Peyer's patch (tissue), 4 donors: ENCODE data around the gene EPB41L4A. TPM values are rescaled to one million over a fixed set of nuclear protein-coding genes. Genes with fewer than 3 reads are reported as not detected.

Source experiments
- DNase-seq, 3 donors: peaks; one replicate each; pipeline ENCODE4 v3.0.0-alpha.2; 2017 to 2019
- H3K27ac ChIP-seq, 4 donors: fragments of 200-600 bp; sonication (generic); one replicate each; pipeline ENCODE4 v1.5.1; 2016 to 2019
- H3K27me3 ChIP-seq, 2 donors: fragments of 200-600 bp; sonication (generic); one replicate each; pipeline ENCODE4 v1.5.1; 2019
- H3K36me3 ChIP-seq, 3 donors: fragments of 200-600 bp; sonication (generic); one replicate each; pipeline ENCODE4 v1.5.1; 2016 to 2019
- H3K4me1 ChIP-seq, 4 donors: fragments of 200-600 bp; sonication (generic); one replicate each; pipeline ENCODE4 v1.5.1; 2016 to 2019
- H3K4me3 ChIP-seq, 4 donors: fragments of 200-600 bp; sonication (generic); 1 replicate in 3 of 4; 2 replicates in 1 of 4; pipeline ENCODE4 v1.5.1; 2016 to 2019; ENCODE audit warnings: mild to moderate bottlenecking in 1 of 4
- H3K9me3 ChIP-seq, 4 donors: fragments of 200-600 bp; sonication (generic); one replicate each; pipeline ENCODE4 v1.5.1; 2016 to 2019; ENCODE audit warnings: mild to moderate bottlenecking in 1 of 4
- POLR2A ChIP-seq, 2 donors: fragments of 450-650 bp; IDR thresholded peaks; one replicate each; pipeline ENCODE4 v1.5.1; 2017; ENCODE audit warnings: antibody characterized with exemption in 2 of 2, mild to moderate bottlenecking in 2 of 2, moderate library complexity in 2 of 2
- total RNA-seq, 4 donors: library from RNA; depleted of rRNA; stranded (reverse); fragments of >200 nt; gene quantifications; one replicate each; pipeline ENCODE4 v1.1.0, GENCODE V29; 2016
- TF ChIP-seq, protein P1 (sequence below), 6 experiments: fragments of 450-650 bp in 4 of 6; fragments of 200-600 bp in 2 of 6; sonication (generic) in 1 of 6; IDR thresholded peaks; one replicate each; pipeline ENCODE4 v1.5.1; 2017 to 2019; ENCODE audit warnings: antibody characterized with exemption in 6 of 6, mild to moderate bottlenecking in 3 of 6, moderate library complexity in 1 of 6

The EPB41L4A gene
- total RNA-seq, 4 donors from 2014 or later: 3.3 to 28.9 (median 9.0) TPM

DNA sequence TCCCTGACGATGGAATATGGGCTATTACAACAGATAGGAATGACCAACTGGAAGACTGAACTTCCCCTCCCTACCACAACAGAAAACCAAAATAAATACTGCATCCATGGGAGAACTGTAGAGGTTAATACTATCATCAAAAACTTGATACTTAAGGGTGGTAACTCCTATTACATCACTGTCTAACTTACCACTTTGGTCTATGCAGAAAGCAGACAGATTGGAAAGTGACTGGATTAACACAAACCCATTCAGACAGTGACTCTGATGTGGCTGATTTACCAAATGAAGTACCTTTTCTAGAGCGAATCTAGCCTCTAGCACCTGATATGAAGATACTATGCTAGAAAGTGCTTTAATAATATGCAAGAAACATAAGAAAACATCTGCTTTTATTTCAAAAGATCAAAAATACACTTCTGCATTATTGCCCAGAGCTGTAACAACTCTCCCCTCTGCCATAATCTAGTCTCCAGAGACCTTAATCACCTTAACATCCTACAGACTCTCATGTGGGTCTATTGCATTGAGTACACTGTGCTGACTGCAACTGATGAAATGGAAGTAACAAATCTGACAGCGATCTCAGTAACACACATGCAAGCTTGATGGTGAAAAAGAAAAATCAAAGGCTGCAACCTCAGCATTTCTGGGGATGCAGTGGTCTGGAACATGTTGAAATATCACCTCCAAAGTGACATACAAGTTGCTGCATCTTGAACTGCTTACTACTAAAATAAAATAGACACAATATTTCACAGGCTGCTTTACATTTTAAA lies 62.7 kb downstream of the EPB41L4A start:
- H3K27ac ChIP-seq: no peak overlapping the region
- TF ChIP-seq, protein P1, sequence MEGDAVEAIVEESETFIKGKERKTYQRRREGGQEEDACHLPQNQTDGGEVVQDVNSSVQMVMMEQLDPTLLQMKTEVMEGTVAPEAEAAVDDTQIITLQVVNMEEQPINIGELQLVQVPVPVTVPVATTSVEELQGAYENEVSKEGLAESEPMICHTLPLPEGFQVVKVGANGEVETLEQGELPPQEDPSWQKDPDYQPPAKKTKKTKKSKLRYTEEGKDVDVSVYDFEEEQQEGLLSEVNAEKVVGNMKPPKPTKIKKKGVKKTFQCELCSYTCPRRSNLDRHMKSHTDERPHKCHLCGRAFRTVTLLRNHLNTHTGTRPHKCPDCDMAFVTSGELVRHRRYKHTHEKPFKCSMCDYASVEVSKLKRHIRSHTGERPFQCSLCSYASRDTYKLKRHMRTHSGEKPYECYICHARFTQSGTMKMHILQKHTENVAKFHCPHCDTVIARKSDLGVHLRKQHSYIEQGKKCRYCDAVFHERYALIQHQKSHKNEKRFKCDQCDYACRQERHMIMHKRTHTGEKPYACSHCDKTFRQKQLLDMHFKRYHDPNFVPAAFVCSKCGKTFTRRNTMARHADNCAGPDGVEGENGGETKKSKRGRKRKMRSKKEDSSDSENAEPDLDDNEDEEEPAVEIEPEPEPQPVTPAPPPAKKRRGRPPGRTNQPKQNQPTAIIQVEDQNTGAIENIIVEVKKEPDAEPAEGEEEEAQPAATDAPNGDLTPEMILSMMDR (IDR thresholded peaks at IDR 0.05): no peak
- no peak for TF ChIP-seq POLR2A (IDR thresholded peaks at IDR 0.05)
- H3K36me3 ChIP-seq: no peaks in the 10 kb centered on the region
- H3K9me3 ChIP-seq: no peaks in the 10 kb centered on the region
- H3K27me3 ChIP-seq: no peaks in the 10 kb centered on the region
- H3K4me3 ChIP-seq: no peak overlapping the region
- no peaks in the 10 kb centered on the region for H3K4me1 ChIP-seq
- DNase-seq: no peak

GRCh38 chr5:112355058-112355685 lies 63.9 kb downstream of the EPB41L4A start:
- Histone ChIP-seq H3K27me3 (no peaks in the 10 kb centered on the region), H3K9me3 (no peaks in the 10 kb centered on the region), H3K27ac (no peak overlapping the region), H3K4me1 (no peaks in the 10 kb centered on the region), H3K4me3 (no peak overlapping the region), H3K36me3 (no peaks in the 10 kb centered on the region)
- TF ChIP-seq, protein P1 (IDR thresholded peaks at IDR 0.05): no peak
- no peak for TF ChIP-seq POLR2A (IDR thresholded peaks at IDR 0.05)
- no peak for DNase-seq

DNA sequence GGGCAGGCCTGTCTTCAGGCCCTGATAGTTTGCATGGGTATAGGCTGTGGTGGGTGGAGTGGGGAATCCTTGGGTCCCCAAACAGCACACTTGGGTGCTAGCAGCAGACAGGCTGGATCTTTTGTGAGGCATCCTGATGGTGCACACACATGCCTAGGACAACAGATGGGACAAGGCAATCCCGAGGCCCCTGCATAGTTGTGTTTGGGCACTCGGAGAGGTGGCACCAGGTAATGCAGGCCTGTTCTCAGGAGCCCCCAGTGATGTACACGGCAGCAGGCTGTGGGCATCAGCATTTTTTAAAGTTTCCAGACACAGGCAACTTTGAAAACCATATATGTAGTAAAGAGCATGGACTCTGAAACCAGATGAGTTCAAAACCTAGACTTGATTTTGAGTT lies 65.4 kb downstream of the EPB41L4A start:
- no peaks in the 10 kb centered on the region for H3K27me3 ChIP-seq
- H3K9me3 ChIP-seq: no peaks in the 10 kb centered on the region

DNA sequence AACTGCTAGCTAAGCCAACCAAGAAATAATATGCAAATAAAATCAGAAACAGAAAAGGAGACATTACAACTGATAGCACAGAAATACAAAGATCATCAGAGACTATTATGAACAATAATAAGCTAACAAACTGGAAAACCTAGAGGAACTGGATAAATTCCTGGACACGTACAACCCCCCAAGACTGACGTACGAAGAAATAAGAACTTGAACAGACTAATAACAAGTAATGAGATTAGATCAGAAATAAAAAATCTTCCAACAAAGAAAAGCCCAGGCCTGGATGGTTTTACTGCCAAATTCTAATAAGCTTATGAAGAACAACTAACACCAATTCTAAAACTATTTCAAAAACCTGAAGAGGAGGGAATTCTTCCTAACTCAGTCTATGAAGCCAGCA lies 67.9 kb downstream of the EPB41L4A start:
- H3K4me3 ChIP-seq: no peak overlapping the region
- no peak overlapping the region for H3K27ac ChIP-seq
- DNase-seq: no peak
- no peaks in the 10 kb centered on the region for H3K27me3 ChIP-seq
- no peaks in the 10 kb centered on the region for H3K36me3 ChIP-seq
- no peaks in the 10 kb centered on the region for H3K9me3 ChIP-seq
- no peaks in the 10 kb centered on the region for H3K4me1 ChIP-seq
- TF ChIP-seq, protein P1 (IDR thresholded peaks at IDR 0.05): no peak
- no peak for TF ChIP-seq POLR2A (IDR thresholded peaks at IDR 0.05)

More for the DNA sequence above, 65.4 kb downstream of the EPB41L4A start:
- H3K36me3 ChIP-seq: no peaks in the 10 kb centered on the region
- H3K27ac ChIP-seq: no peak overlapping the region
- no peak for TF ChIP-seq POLR2A (IDR thresholded peaks at IDR 0.05)
- TF ChIP-seq, protein P1 (IDR thresholded peaks at IDR 0.05): no peak
- DNase-seq: no peak
- no peak overlapping the region for H3K4me3 ChIP-seq
- no peaks in the 10 kb centered on the region for H3K4me1 ChIP-seq

DNA sequence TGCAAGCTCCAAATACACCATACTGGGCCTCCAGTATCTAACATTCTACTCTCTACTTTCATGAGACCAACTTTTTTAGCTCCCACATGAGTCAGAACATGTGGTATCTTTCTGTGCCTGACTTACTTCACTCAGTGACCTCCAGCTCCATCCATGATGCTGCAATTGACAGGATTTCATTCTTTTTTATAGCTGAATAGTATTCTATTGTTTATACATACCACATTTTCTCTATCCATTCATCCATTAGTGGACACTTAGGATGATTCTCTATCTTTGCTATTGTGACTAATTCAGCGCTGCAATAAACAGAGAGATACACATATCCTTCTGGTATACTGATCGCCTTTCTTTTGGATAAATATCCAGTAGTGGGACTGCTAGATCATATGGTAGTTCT lies 68.5 kb downstream of the EPB41L4A start:
- H3K4me3 ChIP-seq: no peak overlapping the region

More for the DNA sequence above, 68.5 kb downstream of the EPB41L4A start:
- Histone ChIP-seq H3K9me3 (no peaks in the 10 kb centered on the region), H3K36me3 (no peaks in the 10 kb centered on the region), H3K4me1 (no peaks in the 10 kb centered on the region), H3K27ac (no peak overlapping the region), H3K27me3 (no peaks in the 10 kb centered on the region)
- no peak for DNase-seq
- TF ChIP-seq, protein P1 (IDR thresholded peaks at IDR 0.05): no peak
- no peak for TF ChIP-seq POLR2A (IDR thresholded peaks at IDR 0.05)
